NT2/D1 (cell line): Measurements from ENCODE around the gene ERC2.

ENCODE experiments used
- SUZ12 ChIP-seq: IDR thresholded peaks from 2 replicates; pipeline ENCODE4 v1.6.1; 2011; ENCODE audit not compliant: insufficient read length, insufficient read depth; ENCODE audit errors: extremely low read depth
- ZNF274 ChIP-seq: IDR thresholded peaks from 2 replicates; pipeline ENCODE4 v1.6.1; 2011; ENCODE audit warnings: mild to moderate bottlenecking, low read depth, low read length

DNA sequence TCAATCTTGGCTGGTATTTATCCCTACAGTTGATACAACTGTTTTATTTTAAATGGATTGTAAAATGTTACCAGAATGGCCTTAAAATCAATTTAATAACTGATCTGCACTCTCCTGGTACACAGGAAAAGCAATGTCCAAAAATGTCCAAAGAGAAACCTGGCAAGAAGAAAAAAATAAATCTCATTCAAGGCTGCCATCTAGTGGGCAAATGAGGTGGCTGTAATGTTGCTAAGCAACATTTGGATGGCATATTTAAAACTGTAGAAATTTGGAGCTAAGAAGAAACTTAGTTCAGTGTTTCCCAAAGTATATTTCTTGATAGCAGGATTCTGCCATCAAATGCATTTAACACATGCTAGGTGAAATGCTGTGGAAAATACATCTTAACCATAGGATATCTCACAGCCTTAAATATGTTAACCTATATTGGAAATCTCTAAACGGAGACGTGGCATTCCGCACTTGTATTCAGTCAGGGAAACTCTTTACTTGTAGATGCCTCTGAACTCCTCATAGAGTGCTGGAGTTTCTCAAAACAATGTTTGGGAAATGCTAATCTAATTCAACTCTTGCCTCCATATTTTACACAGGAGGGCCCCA lies 216.8 kb downstream of the ERC2 start:
- TF ChIP-seq ZNF274 (no peak), SUZ12 (no peak)
